ENCODE measurements around the gene MORF4L2.
A peak's percentile ranks its signal among the peaks of the same experiment; 100 is the strongest.

Gene MORF4L2, protein sequence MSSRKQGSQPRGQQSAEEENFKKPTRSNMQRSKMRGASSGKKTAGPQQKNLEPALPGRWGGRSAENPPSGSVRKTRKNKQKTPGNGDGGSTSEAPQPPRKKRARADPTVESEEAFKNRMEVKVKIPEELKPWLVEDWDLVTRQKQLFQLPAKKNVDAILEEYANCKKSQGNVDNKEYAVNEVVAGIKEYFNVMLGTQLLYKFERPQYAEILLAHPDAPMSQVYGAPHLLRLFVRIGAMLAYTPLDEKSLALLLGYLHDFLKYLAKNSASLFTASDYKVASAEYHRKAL

DNA sequence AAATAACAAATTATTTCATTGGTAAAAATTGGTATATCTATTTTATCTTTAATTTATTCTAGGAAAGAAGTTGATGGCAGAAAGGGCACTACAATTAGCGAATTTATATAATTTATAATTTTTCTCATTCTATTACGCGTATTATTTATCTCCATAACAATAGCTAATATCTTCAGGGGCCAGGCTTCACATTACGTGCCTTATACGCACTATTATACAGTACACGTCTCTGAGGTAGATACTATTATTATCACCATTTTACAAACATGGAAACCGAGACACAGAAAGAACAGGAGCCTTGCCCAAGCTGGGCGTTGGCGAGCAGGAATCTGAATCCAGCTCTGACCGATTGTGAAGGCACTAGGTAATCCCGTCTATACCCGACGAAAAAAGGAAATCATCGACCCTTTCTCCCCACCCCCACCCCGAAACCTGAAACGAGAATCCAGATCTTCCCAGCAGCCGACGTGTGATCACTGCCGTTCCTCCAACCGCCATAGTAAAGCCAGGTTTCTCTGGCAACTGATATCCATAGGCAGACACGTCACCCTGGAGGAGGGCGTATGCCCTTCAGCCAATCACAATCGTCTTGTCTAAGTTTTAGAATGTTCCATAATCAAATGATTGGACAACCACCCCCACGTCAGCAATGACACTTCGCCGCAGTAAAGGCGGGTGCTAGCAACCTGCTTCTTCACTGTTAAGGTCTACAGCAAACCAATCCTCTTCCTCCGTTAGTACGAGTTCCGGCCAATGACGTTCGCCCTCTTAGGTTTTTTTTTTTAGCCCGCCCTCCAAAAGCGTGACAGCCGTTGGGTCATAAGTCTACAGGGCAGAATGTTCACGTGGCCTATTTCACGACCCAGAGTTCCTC, at the start of gene MORF4L2:
Gene MORF4L2 (minus strand): TSS at position 501 of the 874 bp plus-strand sequence. CDS start 9,672 bp downstream, outside the sequence.
- DNase-seq: peak; percentile 99

DNA sequence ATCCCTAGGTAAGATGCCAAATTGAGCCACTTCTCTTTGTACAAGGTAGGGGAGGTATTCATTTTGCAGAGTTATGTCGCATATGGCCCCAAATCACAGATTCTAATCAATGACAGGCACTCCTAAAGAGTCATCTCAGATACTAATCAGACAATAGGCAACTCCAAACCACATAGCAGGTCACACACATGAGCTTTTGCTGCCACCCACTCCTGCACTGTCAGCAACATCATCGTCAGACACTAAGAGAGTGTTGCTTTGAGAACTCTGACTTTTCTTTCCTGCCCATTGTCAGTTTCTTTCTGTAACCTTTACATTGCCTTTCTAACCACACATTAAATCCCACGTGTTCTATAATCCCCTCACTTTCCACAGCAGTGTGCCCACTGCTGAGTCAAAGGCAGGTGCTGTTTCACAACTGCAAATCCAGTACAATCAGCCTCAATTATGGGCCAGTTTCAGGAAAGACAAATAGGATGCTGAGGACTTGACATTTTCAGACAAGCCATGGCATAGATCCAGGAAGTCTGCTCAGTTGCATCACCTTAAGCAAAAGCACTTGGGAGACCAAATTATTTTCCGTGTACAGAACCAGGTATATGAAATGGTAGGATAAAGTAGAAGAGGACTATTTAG, 47.7 kb upstream of the MORF4L2 start:
- peak; percentile 37 for DNase-seq

DNA sequence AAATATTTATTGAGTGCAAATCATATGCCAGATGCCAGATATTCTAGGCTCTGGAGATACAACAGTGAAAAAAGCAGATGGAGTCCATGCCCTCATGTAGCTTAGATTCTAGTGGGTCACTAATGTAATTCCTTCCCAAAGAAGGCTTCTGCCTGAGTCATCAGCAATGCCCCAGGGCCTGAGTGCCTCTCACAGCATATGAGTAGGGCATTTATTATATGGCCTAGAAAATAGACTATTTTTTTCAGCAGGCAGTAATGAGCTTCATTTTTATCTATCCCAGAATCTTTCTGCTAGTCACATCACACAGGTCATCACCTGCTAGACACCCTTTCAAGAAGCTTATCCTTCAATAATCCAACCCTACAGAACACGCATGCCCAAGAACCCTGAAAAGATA, 46.5 kb upstream of the MORF4L2 start:
- DNase-seq: peak; percentile 52

DNA sequence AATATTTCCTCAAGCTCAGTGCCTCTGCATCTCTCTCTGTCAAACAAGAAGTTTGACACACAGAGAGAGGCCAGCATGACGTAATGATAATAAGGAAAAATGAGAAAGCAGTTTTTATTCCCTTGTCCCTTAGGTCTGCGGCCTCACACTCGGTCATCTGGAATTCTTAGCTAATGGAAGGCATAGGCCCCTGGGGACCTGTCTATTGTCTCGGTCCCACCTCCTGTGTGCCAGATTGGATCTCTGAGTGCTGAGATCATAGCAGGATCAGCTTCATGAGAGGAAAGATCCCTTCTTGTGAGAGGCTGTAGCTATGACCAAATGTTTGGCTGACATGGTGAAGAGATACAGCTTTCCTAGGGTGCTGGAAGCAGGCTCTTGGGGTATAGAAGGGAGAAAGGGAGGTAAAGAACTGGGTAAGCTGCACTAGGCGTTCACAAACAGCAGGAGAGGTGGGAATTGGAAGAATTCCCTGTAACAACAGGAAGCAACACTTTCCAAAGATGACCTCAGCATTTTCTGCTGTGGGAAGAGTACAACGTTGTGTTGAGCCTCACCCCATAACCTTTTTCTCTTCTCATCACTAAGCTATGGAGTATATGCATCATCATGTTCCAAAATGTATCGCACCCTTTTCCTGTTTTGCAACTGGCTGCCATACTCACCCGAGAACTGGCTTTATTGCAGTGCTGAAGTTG, 44.4 kb upstream of the MORF4L2 start:
- peak; percentile 83 for DNase-seq

DNA sequence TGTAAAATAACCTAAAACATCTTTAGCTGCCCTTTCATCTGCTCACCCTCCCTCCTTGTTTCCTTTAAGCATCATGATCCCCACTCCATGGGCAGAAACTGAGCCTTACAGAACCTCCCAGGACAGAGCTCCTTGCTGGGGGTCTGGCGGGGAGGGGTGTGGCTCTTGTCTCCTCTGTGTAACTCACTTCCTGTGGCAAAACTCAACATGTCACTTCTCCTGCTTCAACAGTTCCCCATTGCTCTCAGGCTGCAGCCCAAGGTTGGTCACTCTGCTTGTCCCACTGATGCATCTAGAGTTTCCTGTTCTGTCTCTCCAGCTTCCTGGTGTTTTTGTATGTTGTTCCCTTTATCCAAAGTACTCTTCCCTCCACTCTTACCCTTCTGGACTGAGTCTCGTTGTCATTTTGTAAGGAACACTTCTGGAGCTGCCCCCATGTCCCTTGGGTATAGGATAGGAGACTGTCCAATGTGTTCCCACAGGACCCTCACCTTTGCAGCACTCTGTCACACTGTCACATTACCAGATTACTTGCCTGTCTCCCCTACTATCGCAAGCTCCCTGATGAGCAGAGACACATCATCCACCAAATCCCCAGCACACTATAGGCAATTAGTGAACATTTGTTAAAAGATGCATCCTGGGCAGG, 43.8 kb upstream of the MORF4L2 start:
- DNase-seq: peak; percentile 61

DNA sequence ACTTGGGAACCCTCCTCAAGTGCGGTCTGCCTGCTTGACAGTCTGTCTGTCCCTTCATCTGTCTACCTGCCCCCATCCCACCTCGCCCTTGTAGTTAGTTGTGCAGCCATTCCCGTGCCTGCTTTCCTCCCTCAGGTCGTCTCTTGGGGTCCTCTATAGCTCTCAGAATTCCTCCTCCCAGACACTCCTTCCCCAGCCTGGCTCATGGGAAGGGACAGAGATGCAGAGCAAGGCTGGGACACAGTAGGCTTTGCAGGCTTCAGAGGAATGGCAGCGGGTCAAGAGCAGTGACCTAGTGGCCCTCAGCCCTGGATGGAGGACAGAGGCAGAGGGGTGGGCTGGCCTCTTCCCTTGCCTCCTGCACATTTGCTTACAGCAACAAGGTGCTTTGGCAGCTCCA, 42.5 kb upstream of the MORF4L2 start:
- no peak for DNase-seq

DNA sequence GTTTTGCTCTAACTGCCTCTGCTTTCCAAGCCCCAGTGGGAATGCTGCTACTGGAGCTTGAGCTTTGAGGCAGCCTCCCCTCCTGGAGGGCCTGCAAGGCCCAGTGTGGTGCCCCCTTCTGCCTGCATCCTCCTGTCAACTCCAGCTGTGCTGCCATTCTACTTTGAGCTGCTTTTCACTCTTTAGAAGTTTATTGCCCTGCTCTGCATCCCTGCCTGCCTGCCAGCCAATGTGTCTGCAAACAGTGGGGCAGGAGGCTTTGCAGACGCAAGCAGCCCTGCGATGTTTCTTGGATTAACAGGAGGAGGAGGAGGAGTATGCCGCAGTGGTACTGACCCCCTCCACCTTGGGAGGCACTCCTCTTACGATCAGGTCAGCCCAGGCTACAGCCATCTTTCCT, 40.6 kb upstream of the MORF4L2 start:
- no peak for DNase-seq

DNA sequence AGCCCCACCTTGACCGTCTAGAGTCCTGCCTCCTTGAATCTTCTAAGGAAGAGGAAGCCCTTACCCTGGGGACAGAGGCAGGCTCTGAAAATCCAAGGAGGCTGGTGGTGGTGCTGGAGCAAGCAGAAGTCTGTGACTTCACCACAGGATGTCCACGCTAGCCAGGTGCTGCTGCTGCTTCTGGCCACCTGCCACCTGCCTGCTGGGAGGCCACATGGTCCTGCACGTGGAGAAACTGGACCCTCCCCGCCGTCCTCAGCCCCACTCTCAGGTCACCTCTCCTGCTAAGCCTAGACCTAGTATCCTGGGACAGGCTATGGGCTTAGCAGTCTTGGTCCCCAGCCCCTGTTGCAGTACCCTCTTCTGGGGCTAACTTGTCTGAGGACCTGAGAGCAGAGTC, 40.0 kb upstream of the MORF4L2 start:
- DNase-seq: no peak

DNA sequence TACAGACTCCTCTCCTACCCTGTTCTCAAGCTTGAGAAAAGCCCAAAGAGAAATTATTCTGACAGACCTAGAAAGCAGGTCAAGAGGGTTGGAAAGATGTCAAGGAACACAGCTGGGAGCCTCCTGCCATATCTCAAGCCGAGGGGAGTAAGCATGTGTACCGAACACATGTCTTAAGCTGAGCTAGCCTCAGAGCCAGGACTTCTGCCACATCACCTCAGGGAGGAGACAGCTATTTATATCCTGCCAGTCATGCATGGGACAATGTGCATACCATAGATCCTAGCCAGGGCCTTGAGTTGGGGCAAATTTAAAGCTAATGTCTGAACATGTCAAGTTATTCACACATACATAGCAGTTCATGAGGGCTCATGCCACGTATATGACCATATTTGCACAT, 36.0 kb upstream of the MORF4L2 start:
- DNase-seq: no peak

DNA sequence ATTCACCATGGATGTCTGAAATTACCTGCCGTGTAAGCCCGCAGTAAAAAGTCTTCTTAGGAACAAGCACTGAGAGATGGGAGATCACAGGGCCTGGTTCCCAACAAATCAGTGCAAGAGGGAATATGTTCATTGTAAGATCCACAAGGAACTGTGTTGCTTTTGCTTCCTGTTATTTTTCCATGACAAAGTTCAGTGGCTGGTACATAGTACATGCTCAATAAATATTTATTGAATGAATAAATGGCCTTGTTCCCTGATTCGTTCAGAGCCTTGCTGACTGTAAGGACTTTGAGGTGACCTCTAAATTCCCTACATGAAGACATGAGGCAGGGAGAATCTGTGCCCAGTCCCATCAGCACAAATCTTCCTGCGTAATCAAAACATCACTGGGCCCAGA, 31.6 kb upstream of the MORF4L2 start:
- DNase-seq: no peak

DNA sequence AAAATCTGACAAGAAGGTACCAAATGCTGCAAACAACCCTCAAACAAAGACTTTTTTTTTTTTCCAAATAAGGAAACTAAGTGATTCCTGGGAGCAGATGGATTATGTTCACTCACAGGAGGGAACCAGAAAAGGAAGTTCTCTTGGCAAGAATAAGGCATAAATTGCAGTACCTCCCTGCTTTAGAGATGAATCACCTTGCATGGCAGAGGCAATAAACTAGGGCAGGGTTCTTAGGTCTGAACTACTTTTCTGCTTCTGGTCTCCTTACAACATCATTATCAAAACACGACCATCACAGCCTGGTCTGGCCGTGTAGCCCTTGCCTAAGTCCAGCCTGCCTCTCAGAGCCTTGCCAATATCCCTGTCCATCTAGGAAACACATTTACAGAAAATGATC, 30.5 kb upstream of the MORF4L2 start:
- no peak for DNase-seq

DNA sequence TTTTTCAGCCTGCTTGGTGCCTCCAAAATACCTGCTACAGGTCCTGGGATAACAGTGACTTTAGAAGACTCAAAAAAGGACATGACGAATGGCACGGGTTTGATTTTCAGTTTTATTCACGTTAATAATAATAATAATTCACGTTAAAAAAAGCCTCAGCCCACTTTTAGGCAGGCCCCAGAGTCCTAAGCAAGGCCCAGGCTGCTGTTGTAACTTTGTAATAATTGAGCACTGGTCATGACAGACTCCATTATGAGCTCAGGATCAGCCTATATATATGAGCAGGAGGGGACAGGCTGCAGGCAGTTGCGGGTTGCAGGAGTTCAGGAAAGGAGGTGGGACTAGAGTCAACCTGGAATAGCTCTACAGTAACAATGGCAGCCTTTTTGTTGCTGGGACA, 24.1 kb upstream of the MORF4L2 start, which contains the start of gene TMEM31:
Gene TMEM31 (plus strand): TSS at position 301 of the 400 bp plus-strand sequence. CDS start 1,350 bp downstream, outside the sequence.
- no peak for DNase-seq

DNA sequence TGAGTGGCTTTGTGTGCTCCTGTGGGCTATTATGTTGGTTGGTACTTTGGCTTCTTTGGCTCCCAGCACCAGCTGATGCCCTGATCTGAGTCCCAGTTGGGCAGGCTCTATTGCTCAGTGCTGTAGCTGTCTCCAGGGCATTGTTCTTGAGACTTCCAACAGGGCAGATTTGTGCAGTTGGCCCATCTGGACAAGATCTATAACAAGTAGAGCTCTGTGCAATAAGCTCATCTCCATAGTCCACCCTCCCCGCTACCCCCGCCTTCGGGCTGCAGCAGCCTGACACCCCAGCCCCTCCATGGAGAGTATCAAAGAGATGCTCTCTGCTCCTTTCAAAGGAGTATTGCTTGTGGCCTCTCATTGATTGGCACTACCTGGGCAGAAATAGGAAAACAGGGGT, 18.4 kb upstream of the MORF4L2 start:
- peak; percentile 78 for DNase-seq

DNA sequence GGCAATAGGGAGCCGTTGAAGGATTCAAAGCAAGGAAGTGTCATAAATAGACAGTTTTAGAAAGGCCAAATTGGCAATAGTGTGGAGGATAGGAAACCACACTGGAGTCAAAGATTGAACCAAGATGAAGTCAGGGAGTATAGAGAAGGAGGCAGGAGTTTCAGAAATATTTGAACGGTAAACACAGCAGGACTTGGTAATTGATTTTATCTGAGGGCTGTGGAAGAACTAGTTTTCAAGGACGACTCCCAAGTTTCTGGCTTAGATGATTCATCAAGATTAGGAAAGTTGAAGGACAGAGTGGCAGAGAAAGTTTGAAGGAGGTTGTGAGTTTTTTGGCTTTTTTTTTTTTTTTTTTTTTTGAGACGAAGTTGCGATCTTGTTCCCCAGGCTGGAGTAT, 12.7 kb upstream of the MORF4L2 start:
- no peak for DNase-seq

DNA sequence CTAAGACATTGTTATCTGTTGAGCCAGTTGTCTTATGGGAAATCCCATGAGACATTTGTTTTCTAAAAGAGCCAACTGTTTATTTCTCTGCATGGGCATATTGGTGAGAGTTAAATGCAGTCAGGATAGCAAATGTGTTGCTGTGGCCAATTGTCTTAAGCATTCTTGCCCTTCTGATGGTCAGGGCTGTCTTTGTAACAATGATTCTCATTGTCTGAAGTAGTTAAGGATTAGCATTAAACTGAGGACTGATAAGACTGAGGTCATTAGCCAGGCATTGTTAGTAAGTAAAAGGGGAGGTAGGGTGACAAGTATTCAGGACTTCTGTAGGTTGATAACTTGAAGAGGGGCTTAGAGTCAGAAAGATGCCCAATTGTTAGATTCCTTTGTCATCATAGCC, 11.2 kb upstream of the MORF4L2 start:
- DNase-seq: no peak

DNA sequence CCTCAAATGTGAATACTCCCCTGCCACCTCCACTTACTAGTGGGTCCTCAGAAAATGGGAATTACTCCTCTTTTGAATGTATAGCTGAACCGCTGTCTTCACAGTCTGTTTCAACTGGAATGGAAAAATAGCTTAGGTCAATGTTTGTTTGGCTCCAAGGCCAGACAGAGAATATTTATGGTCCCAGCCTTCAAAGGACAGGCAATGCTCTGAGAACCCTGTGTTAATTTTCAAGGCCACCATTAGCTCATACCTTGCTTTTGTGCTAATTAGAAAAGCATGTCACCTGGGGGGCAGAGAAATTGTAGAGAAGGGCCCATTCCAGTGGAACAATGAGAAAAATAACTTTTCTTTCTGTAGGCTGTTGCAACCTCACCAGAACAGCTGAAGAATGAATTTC, 4.6 kb upstream of the MORF4L2 start:
- DNase-seq: no peak

DNA sequence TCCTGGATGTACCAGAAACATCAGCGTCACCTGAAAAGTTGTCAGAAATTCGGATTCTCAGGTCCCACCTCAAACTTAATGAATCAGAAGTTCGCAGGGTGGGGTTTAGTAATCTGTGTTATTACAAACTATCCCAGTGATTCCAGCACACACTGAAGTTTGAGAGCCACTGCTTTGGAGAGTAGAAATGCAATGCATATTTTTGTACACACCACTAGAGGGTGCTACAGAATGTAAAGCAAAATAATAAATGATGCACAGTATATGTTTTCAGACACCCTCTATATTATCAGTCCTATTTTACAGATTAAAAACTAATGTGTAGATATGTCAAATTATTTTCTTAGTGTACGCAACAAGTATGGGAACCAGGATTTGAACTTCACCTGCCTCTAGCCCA, 2.4 kb upstream of the MORF4L2 start:
- peak; percentile 57 for DNase-seq

DNA sequence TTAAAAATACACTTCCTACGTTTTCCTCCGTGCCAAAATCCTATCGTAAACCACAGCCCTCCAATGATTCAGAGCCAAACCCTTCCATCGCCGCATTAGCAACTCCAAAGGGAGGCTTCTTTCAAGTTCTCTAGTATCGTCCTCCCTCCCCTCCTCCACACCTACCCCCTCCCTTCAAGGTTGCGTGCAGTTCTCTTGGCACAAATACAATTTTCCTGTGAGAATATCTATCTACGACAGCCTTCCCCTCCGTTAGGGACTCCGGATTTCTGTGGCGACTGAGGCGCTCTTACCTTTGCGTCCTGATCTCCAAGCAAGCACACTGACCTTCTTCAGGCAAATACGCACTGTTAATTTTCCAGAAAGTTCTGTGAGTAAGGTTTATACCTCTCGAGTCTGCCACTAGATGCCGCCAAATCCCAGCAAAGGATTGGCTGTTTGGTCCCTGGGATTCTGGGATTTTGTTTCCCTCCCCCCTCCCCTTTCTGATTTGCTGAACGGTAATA, 1.2 kb upstream of the MORF4L2 start:
- DNase-seq: peak; percentile 90

DNA sequence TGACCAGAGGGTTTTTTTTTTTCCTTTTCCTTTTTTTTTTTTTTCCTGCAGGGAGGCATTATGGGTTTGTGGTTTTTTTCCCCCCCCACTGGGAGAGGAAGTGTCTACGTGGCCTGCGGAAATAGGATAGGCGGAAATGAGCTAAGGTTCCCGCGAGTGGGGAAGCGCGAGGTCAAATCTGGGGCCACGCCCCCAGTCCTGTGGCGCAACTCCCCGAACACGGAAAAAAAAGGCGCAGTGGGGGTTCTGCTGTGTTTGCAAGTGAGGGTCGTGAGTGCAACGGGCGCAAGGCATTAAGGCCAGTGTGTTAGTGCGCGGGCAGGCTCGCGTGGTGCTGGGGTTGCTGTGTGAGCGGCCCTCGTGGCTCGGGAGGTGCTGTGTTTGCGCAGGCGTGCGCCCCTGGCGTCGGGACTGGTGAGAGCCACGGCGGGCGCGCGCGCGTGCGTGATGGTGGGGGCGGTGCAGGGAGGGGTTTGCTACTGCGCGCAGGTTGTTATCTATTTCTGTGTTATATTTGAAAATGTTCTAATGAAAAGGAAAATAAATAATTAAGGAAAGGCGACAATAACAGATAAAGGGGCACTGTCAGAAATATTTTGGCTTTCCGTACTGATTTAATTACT, 685 bp upstream of the MORF4L2 start:
- peak; percentile 92 for DNase-seq

DNA sequence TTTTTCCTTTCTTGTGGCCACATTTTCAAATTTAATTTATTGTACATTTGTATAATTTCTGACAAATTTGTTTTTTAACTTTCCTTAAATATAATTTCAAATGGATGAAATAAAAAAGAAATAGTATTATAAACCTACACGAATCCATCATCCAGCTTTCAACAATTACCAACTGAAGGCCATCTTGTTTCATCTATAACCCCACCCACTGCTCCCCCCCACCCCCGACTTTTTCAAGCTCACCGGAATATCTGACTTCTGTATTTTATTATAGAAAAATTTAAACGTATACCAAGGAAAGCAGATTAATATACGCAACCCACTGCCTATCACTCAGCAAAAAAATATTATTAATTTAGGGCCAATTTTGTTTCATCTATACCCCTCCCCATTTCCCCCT, 1.1 kb downstream of the MORF4L2 start:
- peak; percentile 29 for DNase-seq

DNA sequence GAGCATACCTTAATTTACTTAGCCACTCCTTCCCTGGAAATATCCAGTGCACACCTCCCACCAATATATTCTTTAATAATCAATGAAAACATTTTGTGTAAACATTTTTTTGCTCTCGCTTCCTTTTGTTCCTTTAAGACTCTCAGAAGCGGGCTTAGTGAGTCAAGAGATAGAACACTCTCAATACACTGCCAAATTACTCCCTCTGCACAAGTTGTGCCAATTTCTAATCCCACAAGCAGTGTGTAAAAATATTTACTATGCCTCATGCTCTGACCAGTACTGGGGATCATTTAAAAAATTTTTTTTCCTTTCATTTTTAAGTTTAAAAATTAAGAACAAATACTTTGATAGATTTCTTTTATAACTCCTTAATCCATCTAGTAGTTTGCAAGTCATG, 5.1 kb downstream of the MORF4L2 start:
- no peak for DNase-seq

Measured in NCI-H82 (cell line).